ENCODE measurements around the gene ZNF367. TPM values are rescaled to one million over a fixed set of nuclear protein-coding genes. Genes with fewer than 3 reads are reported as not detected.

ZNF367 gene
- total and polyA plus RNA-seq, 9 of the 15 experiments (the other 6 are each of a cell fraction or from before 2014, with no cell fraction given), result 2.7 to 14.4 (median 10.0) TPM

DNA sequence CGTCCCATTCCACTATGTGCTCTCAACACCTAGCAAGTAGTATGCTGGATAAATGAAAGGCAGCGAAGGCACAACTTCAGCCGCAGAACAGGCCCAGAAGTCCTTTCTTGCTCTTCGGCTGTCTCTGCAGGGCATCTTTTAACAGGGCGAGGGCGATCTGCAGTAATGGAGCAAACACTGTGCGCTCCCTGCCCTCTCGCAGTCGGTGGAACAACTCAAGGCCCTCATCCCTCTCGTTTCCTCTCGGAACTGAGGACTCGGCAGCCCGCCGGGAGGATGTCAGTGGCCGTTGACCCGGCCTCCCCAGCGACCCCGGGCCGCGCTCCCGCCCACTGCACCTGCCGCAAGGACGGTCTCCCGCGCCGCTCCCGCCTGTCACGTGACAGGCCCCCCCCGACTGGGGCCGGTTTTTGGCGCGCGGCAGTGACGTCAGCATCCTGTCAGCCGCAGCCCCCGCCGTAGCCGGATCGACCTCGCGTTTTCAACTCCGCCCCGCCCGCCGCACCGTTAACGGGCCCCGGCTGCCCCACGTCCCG is 1.1 kb downstream of the ZNF367 start (continued):
- peak; percentile 67; the same call in 1 of the 2 replicates for TF ChIP-seq KLF6 (CRISPR knock-in tag; IDR thresholded peaks at IDR 0.05; ENCODE audit: borderline replicate concordance)
- no peak for TF ChIP-seq ZNF764 (CRISPR knock-in tag; IDR thresholded peaks at IDR 0.05; ENCODE audit: low read depth)
- no peak for TF ChIP-seq DMBX1 (CRISPR knock-in tag; IDR thresholded peaks at IDR 0.05; ENCODE audit: borderline replicate concordance)
- no peak for TF ChIP-seq NBN (IDR thresholded peaks at IDR 0.05; ENCODE audit: low read depth)
- TF ChIP-seq SMARCE1 (IDR thresholded peaks at IDR 0.05), result no peak
- TF ChIP-seq KAT2B (IDR thresholded peaks at IDR 0.05; ENCODE audit: low read depth, low read length), result no peak
- TF ChIP-seq ARNT (IDR thresholded peaks at IDR 0.05), result no peak
- peak; percentile 93 for TF ChIP-seq ATF1 (CRISPR knock-in tag; IDR thresholded peaks at IDR 0.05)
- TF ChIP-seq ATF1 (tag; IDR thresholded peaks at IDR 0.05), result peak; percentile 97
- TF ChIP-seq ZNF232 (CRISPR knock-in tag; IDR thresholded peaks at IDR 0.05), result no peak
- no peak for TF ChIP-seq ETS2 (tag; IDR thresholded peaks at IDR 0.05; ENCODE audit: borderline replicate concordance, poor library complexity, severe bottlenecking)
- no peak for TF ChIP-seq NFIX (CRISPR knock-in tag; IDR thresholded peaks at IDR 0.05; ENCODE audit: low read depth)
- TF ChIP-seq PHF8 (IDR thresholded peaks at IDR 0.05; ENCODE audit: borderline replicate concordance, low read length), result peak; percentile 39; the same call in 1 of the 2 replicates
- TF ChIP-seq MXD1 (CRISPR knock-in tag; IDR thresholded peaks at IDR 0.05; ENCODE audit: borderline replicate concordance, poor library complexity, severe bottlenecking), result peak; percentile 48
- TF ChIP-seq HDAC6 (IDR thresholded peaks at IDR 0.05; ENCODE audit: low read depth, low read length), result no peak
- no peak for TF ChIP-seq CREB5 (CRISPR knock-in tag; IDR thresholded peaks at IDR 0.05)
- TF ChIP-seq ZZZ3 (IDR thresholded peaks at IDR 0.05), result no peak
- no peak for TF ChIP-seq RUNX1 (IDR thresholded peaks at IDR 0.05; ENCODE audit: low read depth)
- TF ChIP-seq, protein P1, sequence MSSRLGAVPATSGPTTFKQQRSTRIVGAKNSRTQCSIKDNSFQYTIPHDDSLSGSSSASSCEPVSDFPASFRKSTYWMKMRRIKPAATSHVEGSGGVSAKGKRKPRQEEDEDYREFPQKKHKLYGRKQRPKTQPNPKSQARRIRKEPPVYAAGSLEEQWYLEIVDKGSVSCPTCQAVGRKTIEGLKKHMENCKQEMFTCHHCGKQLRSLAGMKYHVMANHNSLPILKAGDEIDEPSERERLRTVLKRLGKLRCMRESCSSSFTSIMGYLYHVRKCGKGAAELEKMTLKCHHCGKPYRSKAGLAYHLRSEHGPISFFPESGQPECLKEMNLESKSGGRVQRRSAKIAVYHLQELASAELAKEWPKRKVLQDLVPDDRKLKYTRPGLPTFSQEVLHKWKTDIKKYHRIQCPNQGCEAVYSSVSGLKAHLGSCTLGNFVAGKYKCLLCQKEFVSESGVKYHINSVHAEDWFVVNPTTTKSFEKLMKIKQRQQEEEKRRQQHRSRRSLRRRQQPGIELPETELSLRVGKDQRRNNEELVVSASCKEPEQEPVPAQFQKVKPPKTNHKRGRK (tag; IDR thresholded peaks at IDR 0.05), result no peak
- no peak for TF ChIP-seq ZFP91 (CRISPR knock-in tag; IDR thresholded peaks at IDR 0.05)
- TF ChIP-seq ZNF444 (CRISPR knock-in tag; IDR thresholded peaks at IDR 0.05), result no peak
- TF ChIP-seq SMAD1 (IDR thresholded peaks at IDR 0.05; ENCODE audit: low read depth, low read length, partially characterized antibody), result no peak
- TF ChIP-seq ZNF41 (CRISPR knock-in tag; conservative IDR thresholded peaks at IDR 0.05), result no peak
- TF ChIP-seq HDAC2 (IDR thresholded peaks at IDR 0.05), result peak; percentile 65

Measured in K562 (cell line).